HG02970 (cell line): ENCODE data around the gene DRC1.
"Not testable (repeated sequence)": the region's sequence is repeated elsewhere in the genome, so short reads cannot be mapped to it uniquely, and the experiment has no call there.

Source experiments
- ATAC-seq: cut with Tn5 transposase; IDR thresholded peaks from one replicate; pipeline ENCODE4 v1.9.1; 2021; ENCODE audit warnings: mild to moderate bottlenecking, moderate library complexity, moderate number of reproducible peaks; ENCODE audit not compliant: unreplicated experiment, low FRiP score

DRC1 gene

GRCh38 chr2:26401739-26402541, at the start of gene DRC1:
DRC1 (plus strand) TSS chr2:26401920; CDS start chr2:26401990, 70 bp downstream.
- ATAC-seq: no peak

- ATAC-seq: no peak
Observed at GRCh38 chr2:26352892-26353291, 48.8 kb upstream of the DRC1 start.

- not testable (repeated sequence) for ATAC-seq
Observed at GRCh38 chr2:26354469-26354868, 47.3 kb upstream of the DRC1 start.

GRCh38 chr2:26355038-26355995, 46.4 kb upstream of the DRC1 start:
- ATAC-seq: no peak

GRCh38 chr2:26356111-26356510, 45.6 kb upstream of the DRC1 start:
- ATAC-seq: no peak

- no peak for ATAC-seq
Observed at GRCh38 chr2:26356771-26357170, 44.9 kb upstream of the DRC1 start.

- no peak for ATAC-seq
Observed at GRCh38 chr2:26359886-26360473, 41.7 kb upstream of the DRC1 start.

- ATAC-seq: no peak
Observed at GRCh38 chr2:26363323-26363722, 38.4 kb upstream of the DRC1 start.

- ATAC-seq: no peak
Observed at GRCh38 chr2:26363958-26364357, 37.8 kb upstream of the DRC1 start.

GRCh38 chr2:26364669-26365068, 37.1 kb upstream of the DRC1 start:
- no peak for ATAC-seq

GRCh38 chr2:26366957-26367356, 34.8 kb upstream of the DRC1 start:
- no peak for ATAC-seq

GRCh38 chr2:26369664-26370063, 32.1 kb upstream of the DRC1 start:
- ATAC-seq: not testable (repeated sequence)

- not testable (repeated sequence) for ATAC-seq
Observed at GRCh38 chr2:26370909-26371308, 30.8 kb upstream of the DRC1 start.

- no peak for ATAC-seq
Observed at GRCh38 chr2:26376799-26377198, 24.9 kb upstream of the DRC1 start.

- no peak for ATAC-seq
Observed at GRCh38 chr2:26380281-26380680, 21.4 kb upstream of the DRC1 start.

- no peak for ATAC-seq
Observed at GRCh38 chr2:26382564-26382963, 19.2 kb upstream of the DRC1 start.

GRCh38 chr2:26384183-26384582, 17.5 kb upstream of the DRC1 start:
- ATAC-seq: no peak

GRCh38 chr2:26384597-26384996, 17.1 kb upstream of the DRC1 start:
- no peak for ATAC-seq

GRCh38 chr2:26387189-26387588, 14.5 kb upstream of the DRC1 start:
- ATAC-seq: no peak

GRCh38 chr2:26394694-26395093, 7.0 kb upstream of the DRC1 start:
- no peak for ATAC-seq

GRCh38 chr2:26395394-26395793, 6.3 kb upstream of the DRC1 start:
- no peak for ATAC-seq
